NCI-H1417 treated with DMSO at 0.1 percent for 48 hours (cell line): ENCODE results near the gene HSD11B2.

ENCODE experiments used
- DNase-seq: peaks from one replicate; lab custom pipeline; 2025; lab: John Stamatoyannopoulos, UW

The HSD11B2 gene

GRCh38 chr16:67435758-67436164, 4.8 kb downstream of the HSD11B2 start:
- no peak for DNase-seq

- no peak for DNase-seq
These were observed 5.8 kb downstream of the HSD11B2 start for GRCh38 chr16:67436640-67437193.

- DNase-seq: no peak
These were observed 6.6 kb downstream of the HSD11B2 start for GRCh38 chr16:67437513-67437912.

- no peak for DNase-seq
These were observed 7.3 kb downstream of the HSD11B2 start for GRCh38 chr16:67438098-67438791.

GRCh38 chr16:67438824-67439393, 8.0 kb downstream of the HSD11B2 start:
- DNase-seq: no peak

GRCh38 chr16:67441271-67441753, 10.4 kb downstream of the HSD11B2 start:
- DNase-seq: no peak

- no peak for DNase-seq
These were observed 11.0 kb downstream of the HSD11B2 start for GRCh38 chr16:67441907-67442306.

GRCh38 chr16:67442581-67443255, 11.8 kb downstream of the HSD11B2 start:
- DNase-seq: no peak

- no peak for DNase-seq
These were observed 12.3 kb downstream of the HSD11B2 start for GRCh38 chr16:67443265-67443664.

- DNase-seq: no peak
These were observed 13.6 kb downstream of the HSD11B2 start for GRCh38 chr16:67444259-67445125.

- no peak for DNase-seq
These were observed 14.2 kb downstream of the HSD11B2 start for GRCh38 chr16:67445126-67445426.

- no peak for DNase-seq
These were observed 14.6 kb downstream of the HSD11B2 start for GRCh38 chr16:67445441-67445912.

GRCh38 chr16:67445913-67446907, 15.3 kb downstream of the HSD11B2 start:
- DNase-seq: no peak

- DNase-seq: no peak
These were observed 16.1 kb downstream of the HSD11B2 start for GRCh38 chr16:67446968-67447507.

GRCh38 chr16:67447508-67448076, 16.7 kb downstream of the HSD11B2 start:
- no peak for DNase-seq

GRCh38 chr16:67448580-67448979, 17.7 kb downstream of the HSD11B2 start:
- DNase-seq: no peak

- DNase-seq: no peak
These were observed 18.4 kb downstream of the HSD11B2 start for GRCh38 chr16:67449336-67449735.

- DNase-seq: no peak
These were observed 18.8 kb downstream of the HSD11B2 start for GRCh38 chr16:67449739-67450138.

GRCh38 chr16:67451061-67451703, 20.3 kb downstream of the HSD11B2 start:
- no peak for DNase-seq
